Loucy (cell line): Measurements from ENCODE around the gene KCNS1.

ENCODE experiments used
- H2AFZ ChIP-seq: fragments of 200-600 bp; sonication (generic); 2 replicates; pipeline ENCODE4 v1.6.0; 2016; ENCODE audit warnings: antibody characterized with exemption, mild to moderate bottlenecking, low read length, moderate library complexity
- H3F3A ChIP-seq: fragments of 200-600 bp; 2 replicates; pipeline ENCODE4 v1.6.0; 2016; ENCODE audit warnings: antibody characterized with exemption, low read depth, mild to moderate bottlenecking
- H3K27me3 ChIP-seq: fragments of 200-600 bp; sonication (generic); 2 replicates; pipeline ENCODE4 v1.6.1; 2014; ENCODE audit warnings: low read length, mild to moderate bottlenecking; ENCODE audit not compliant: insufficient read depth, poor library complexity, severe bottlenecking
- H3K36me3 ChIP-seq: fragments of 200-600 bp; sonication (generic); 2 replicates; pipeline ENCODE4 v1.6.1; 2016; ENCODE audit warnings: low read length; ENCODE audit not compliant: insufficient read depth
- H3K4me1 ChIP-seq: fragments of 200-600 bp; sonication (generic); 2 replicates; pipeline ENCODE4 v1.5.1; 2014; ENCODE audit warnings: low read length, mild to moderate bottlenecking; ENCODE audit not compliant: insufficient read depth, poor library complexity, severe bottlenecking
- H3K4me2 ChIP-seq: fragments of 200-600 bp; sonication (generic); 2 replicates; pipeline ENCODE4 v1.6.0; 2014; ENCODE audit warnings: antibody characterized with exemption, low read length, low read depth, mild to moderate bottlenecking; ENCODE audit not compliant: poor library complexity, severe bottlenecking
- H3K4me3 ChIP-seq: fragments of 200-600 bp; sonication (generic); 2 replicates; pipeline ENCODE4 v1.5.1; 2014; ENCODE audit warnings: low read length, mild to moderate bottlenecking, mixed read lengths; ENCODE audit not compliant: poor library complexity, severe bottlenecking
- H3K79me2 ChIP-seq: fragments of 200-600 bp; sonication (generic); 2 replicates; pipeline ENCODE4 v1.6.1; 2014; ENCODE audit warnings: low read length; ENCODE audit not compliant: insufficient read depth
- H3K9ac ChIP-seq: fragments of 200-600 bp; sonication (generic); 2 replicates; pipeline ENCODE4 v1.6.0; 2014; ENCODE audit warnings: mild to moderate bottlenecking, low read depth, low read length, moderate library complexity; ENCODE audit not compliant: poor library complexity, severe bottlenecking
- H3K9me2 ChIP-seq: fragments of 200-600 bp; sonication (generic); replicated peaks from 2 replicates; pipeline ENCODE4 v1.6.1; 2016; ENCODE audit warnings: low read depth, low read length, mixed read lengths
- H3K9me3 ChIP-seq: fragments of 200-600 bp; sonication (generic); 2 replicates; pipeline ENCODE4 v1.6.1; 2014; ENCODE audit warnings: mild to moderate bottlenecking, antibody characterized with exemption, low read length, low read depth; ENCODE audit not compliant: insufficient read depth
- H4K20me1 ChIP-seq: fragments of 200-600 bp; sonication (generic); 2 replicates; pipeline ENCODE4 v1.6.0; 2014; ENCODE audit warnings: antibody characterized with exemption, low read length, mild to moderate bottlenecking; ENCODE audit not compliant: insufficient read depth, poor library complexity, severe bottlenecking
- CTCF ChIP-seq: fragments of 200-600 bp; sonication (generic); conservative IDR thresholded peaks from 2 replicates; pipeline ENCODE4 v1.5.1; 2014; ENCODE audit warnings: mild to moderate bottlenecking, antibody characterized with exemption, low read length
- EZH2phosphoT487 ChIP-seq: fragments of 200-600 bp; IDR thresholded peaks from 2 replicates; pipeline ENCODE4 v1.6.1; 2018; ENCODE audit warnings: antibody characterized with exemption, mild to moderate bottlenecking, moderate library complexity, borderline replicate concordance

Gene KCNS1

GRCh38 chr20:45052698-45053429, 48.1 kb downstream of the KCNS1 start:
- Histone ChIP-seq H3K9me2 (no peaks in the 10 kb centered on the region), H3K4me1 (peaks cover 61% of the 10 kb centered on the region), H3K27me3 (no peaks in the 10 kb centered on the region), H3K36me3 (peaks cover 21% of the 10 kb centered on the region; the same call in 1 of the 2 replicates), H3F3A (peaks cover 22% of the 10 kb centered on the region; the same call in 1 of the 2 replicates), H3K9me3 (no peaks in the 10 kb centered on the region), H3K4me2 (peak overlapping the region; percentile 81), H3K79me2 (0 out of 2 replicates have a peak, but pooled peaks cover 9% of the 10 kb centered on the region), H3K4me3 (peak overlapping the region; percentile 47), H3K9ac (peak overlapping the region; percentile 73), H4K20me1 (no peaks in the 10 kb centered on the region), H2AFZ (peak overlapping the region; percentile 37; the same call in 1 of the 2 replicates)
- TF ChIP-seq CTCF: no peak

DNA sequence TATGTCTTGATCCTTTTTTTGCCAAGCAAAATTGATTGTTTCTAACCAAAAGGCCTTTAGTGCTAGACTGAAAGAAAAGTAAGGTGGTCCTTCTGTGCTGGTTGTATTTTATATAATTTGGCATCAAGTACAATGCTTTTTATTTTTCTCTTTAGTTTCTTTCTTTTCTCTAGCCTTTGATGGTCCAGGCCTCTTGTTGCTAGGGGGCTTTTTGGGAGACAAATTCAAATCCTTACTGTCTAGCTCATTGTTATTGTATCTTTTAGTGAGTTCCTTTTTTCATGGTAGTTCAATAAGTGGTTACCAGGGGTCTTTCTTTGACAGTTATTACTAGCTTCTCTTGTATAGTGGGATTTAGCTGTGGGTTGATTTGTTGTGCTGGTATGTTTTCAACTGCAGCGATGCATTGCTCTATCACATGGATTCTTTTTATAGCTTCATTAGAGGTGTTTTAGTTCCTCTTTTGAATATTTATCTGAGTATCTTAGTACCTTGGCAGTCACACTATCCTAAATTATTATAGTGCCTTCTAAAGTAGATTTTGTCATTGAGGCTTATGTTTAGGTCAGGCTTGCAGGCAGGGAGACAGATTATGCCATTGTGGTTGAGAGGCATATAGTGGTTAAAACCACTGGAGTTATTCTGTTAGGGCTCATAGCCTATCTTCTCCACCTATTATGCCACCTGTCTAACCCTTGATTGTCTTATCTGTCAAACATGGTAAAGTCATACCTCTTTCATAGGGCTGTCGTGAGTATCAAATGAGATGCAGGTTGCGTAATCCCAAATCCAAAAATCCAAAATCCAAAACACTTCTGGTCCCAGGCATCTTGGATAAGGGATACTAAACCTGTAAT, 49.5 kb downstream of the KCNS1 start:
- peak overlapping the region; percentile 56 for H3K9ac ChIP-seq
- H3K4me1 ChIP-seq: peaks cover 61% of the 10 kb centered on the region
- peak overlapping the region; percentile 50 for H3K4me3 ChIP-seq
- peaks cover 9% of the 10 kb centered on the region; the same call in 1 of the 2 replicates for H3K36me3 ChIP-seq
- peak overlapping the region; percentile 81 for H3K4me2 ChIP-seq
- H3K9me2 ChIP-seq: no peaks in the 10 kb centered on the region
- H3K9me3 ChIP-seq: no peaks in the 10 kb centered on the region
- peaks cover 9% of the 10 kb centered on the region; the same call in 1 of the 2 replicates for H3K79me2 ChIP-seq
- peaks cover 22% of the 10 kb centered on the region; the same call in 1 of the 2 replicates for H3F3A ChIP-seq
- no peaks in the 10 kb centered on the region for H4K20me1 ChIP-seq
- no peak overlapping the region for H2AFZ ChIP-seq
- no peaks in the 10 kb centered on the region for H3K27me3 ChIP-seq
- no peak for TF ChIP-seq CTCF
- TF ChIP-seq EZH2phosphoT487: no peak

DNA sequence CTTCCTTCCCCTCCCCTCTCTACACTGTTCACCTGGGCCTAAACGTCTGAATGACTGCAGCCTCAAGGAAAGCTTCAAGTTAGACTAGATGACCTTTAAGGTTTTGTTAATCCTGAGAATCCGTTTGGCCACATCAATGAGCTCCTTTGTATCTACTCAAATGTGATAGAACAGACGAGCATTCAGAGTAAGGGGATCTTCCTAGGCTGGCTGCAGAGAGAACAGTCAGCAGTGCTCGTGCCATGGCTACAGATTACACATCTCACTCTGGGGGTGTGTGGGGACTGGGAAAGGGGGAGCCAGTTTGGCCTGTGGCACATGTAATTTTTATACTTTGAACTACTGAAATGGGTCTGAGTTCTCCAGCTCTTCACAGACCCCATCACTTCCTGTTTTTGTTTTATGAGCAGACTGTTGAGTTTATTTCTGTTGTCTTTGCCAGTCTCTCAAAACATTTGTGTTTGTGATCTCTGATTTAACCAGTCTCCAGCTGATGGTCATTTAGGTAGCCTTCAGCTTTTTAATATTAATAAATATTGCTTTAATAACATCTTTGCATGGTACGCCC, 50.9 kb downstream of the KCNS1 start:
- Histone ChIP-seq H3K9ac (peak overlapping the region; percentile 56), H2AFZ (no peak overlapping the region), H4K20me1 (no peaks in the 10 kb centered on the region), H3K27me3 (no peaks in the 10 kb centered on the region), H3K79me2 (peaks cover 12% of the 10 kb centered on the region; the same call in 1 of the 2 replicates), H3F3A (peaks cover 22% of the 10 kb centered on the region; the same call in 1 of the 2 replicates), H3K36me3 (peaks cover 5% of the 10 kb centered on the region; the same call in 1 of the 2 replicates), H3K9me2 (no peaks in the 10 kb centered on the region), H3K4me2 (peak overlapping the region; percentile 81), H3K4me3 (peak overlapping the region; percentile 41), H3K9me3 (no peaks in the 10 kb centered on the region), H3K4me1 (peaks cover 56% of the 10 kb centered on the region)
- TF ChIP-seq EZH2phosphoT487 (no peak), CTCF (no peak)
